K562 (cell line): ENCODE data around the gene PATJ. TPM values are rescaled to one million over a fixed set of nuclear protein-coding genes. Genes with fewer than 3 reads are reported as not detected.
"Not testable (repeated sequence)": the region's sequence is repeated elsewhere in the genome, so short reads cannot be mapped to it uniquely, and the experiment has no call there.

Source experiments
- ATAC-seq: fragments of 200-7000 bp; cut with Tn5 transposase; 3 replicates; pipeline ENCODE4 v1.9.1; 2020; ENCODE audit warnings: moderate library complexity
- BruUV-seq: library from RNA; stranded (reverse); fragments of 400-500 nt; replicated peaks from 2 replicates; lab custom pipeline; 2021; lab: Mats Ljungman, UMichigan
- CTCF ChIA-PET: fragments of 300-600 bp; formaldehyde crosslinking; extraction: SDS; loops from one replicate; lab custom pipeline; 2021; ENCODE audit warnings: low intra/inter-chr PET ratio; lab: Yijun Ruan, JAX
- POLR2A ChIA-PET: fragments of 300-600, 350-650 bp; sonication (Branson Sonifier 250); formaldehyde crosslinking; extraction: SDS; loops from one replicate; lab custom pipeline; 2021; ENCODE audit warnings: antibody characterized with exemption, inconsistent platforms; lab: Yijun Ruan, JAX
- DNase-seq, 4 experiments: peaks; one replicate each; pipeline versions ENCODE4 v3.0.0 to v3.0.0-alpha.2; 2011 to 2018; ENCODE audit warnings: low spot score in 3 of 4, mixed read lengths in 3 of 4; ENCODE audit errors: extremely low read depth in 1 of 4
- FAIRE-seq: peaks from 2 replicates; lab custom pipeline; 2011; peaks lifted over from hg19 to GRCh38; lab: Jason Lieb, UNC
- H2AFZ ChIP-seq: 2 replicates; pipeline ENCODE4 v1.6.0; 2011; ENCODE audit warnings: low read depth, low read length, control low read depth, inconsistent platforms
- H3K27ac ChIP-seq: fragments of 200-600 bp; 3 replicates; pipeline ENCODE4 v1.8.0; 2011; ENCODE audit warnings: low read depth, mild to moderate bottlenecking, control low read depth, inconsistent platforms, low read length, moderate library complexity, mixed read lengths; ENCODE audit errors: extremely low read depth
- H3K27me3 ChIP-seq, 2 experiments: fragments of 300-600 bp in 1 of 2; 2 replicates in 1 of 2; 3 replicates in 1 of 2; pipeline versions ENCODE4 v1.6.0 to v1.8.0; 2011; ENCODE audit warnings: inconsistent platforms in 2 of 2, low read length in 2 of 2, mild to moderate bottlenecking in 1 of 2, mixed read lengths in 1 of 2, moderate library complexity in 1 of 2; ENCODE audit not compliant: control insufficient read depth in 2 of 2, insufficient read depth in 2 of 2
- H3K36me3 ChIP-seq: fragments of 300-600 bp; 3 replicates; pipeline ENCODE4 v1.8.0; 2011; ENCODE audit warnings: mild to moderate bottlenecking, low read length, inconsistent platforms; ENCODE audit not compliant: control insufficient read depth, insufficient read depth
- H3K4me1 ChIP-seq, 2 experiments: fragments of 200-600 bp in 1 of 2; replicated peaks in 1 of 2; 2 replicates in 1 of 2; 3 replicates in 1 of 2; pipeline versions ENCODE4 v1.5.1 to v1.8.0; 2011; ENCODE audit warnings: inconsistent platforms in 2 of 2, low read length in 2 of 2, mild to moderate bottlenecking in 1 of 2, mixed read lengths in 1 of 2, moderate library complexity in 1 of 2; ENCODE audit not compliant: control insufficient read depth in 2 of 2, insufficient read depth in 2 of 2
- H3K4me2 ChIP-seq: 2 replicates; pipeline ENCODE4 v1.6.1; 2011; ENCODE audit warnings: low read length, control low read depth, inconsistent platforms, mixed read lengths; ENCODE audit not compliant: insufficient read depth
- H3K4me3 ChIP-seq: fragments of 200-600 bp; sonication (generic), shearing (Covaris generic); 2 replicates; pipeline ENCODE4 v1.5.1; 2016; ENCODE audit warnings: control low read depth, inconsistent platforms
- H3K79me2 ChIP-seq: fragments of 200-600 bp; 3 replicates; pipeline ENCODE4 v1.8.0; 2011; ENCODE audit warnings: low read length, inconsistent platforms; ENCODE audit not compliant: control insufficient read depth, insufficient read depth
- H3K9ac ChIP-seq, 2 experiments: 2 replicates each; pipeline versions ENCODE4 v1.6.0 to v1.6.1; 2011; ENCODE audit warnings: low read depth in 2 of 2, low read length in 2 of 2, control low read depth in 1 of 2, inconsistent platforms in 1 of 2, mild to moderate bottlenecking in 1 of 2, mixed read lengths in 1 of 2; ENCODE audit not compliant: insufficient read depth in 1 of 2
- H3K9me1 ChIP-seq: one replicate; pipeline ENCODE4 v1.6.0; 2011; ENCODE audit warnings: inconsistent platforms, mild to moderate bottlenecking, low read length, moderate library complexity; ENCODE audit not compliant: control insufficient read depth, insufficient read depth
- H3K9me3 ChIP-seq: replicated peaks from 2 replicates; pipeline ENCODE4 v1.5.1; 2011; ENCODE audit warnings: low read depth, low read length, inconsistent platforms; ENCODE audit not compliant: control insufficient read depth, insufficient read depth
- H4K20me1 ChIP-seq: replicated peaks from 2 replicates; pipeline ENCODE4 v1.6.1; 2011; ENCODE audit warnings: low read length, inconsistent platforms, mixed read lengths; ENCODE audit not compliant: control insufficient read depth, insufficient read depth
- BACH1 ChIP-seq: fragments of 200-800 bp; sonication (Bioruptor generic); IDR thresholded peaks from 2 replicates; pipeline ENCODE4 v1.6.1; 2016; ENCODE audit warnings: missing genetic modification characterization, missing compliant biosample characterization
- CEBPG ChIP-seq, 3 experiments: fragments of 200-800 bp in 1 of 3; sonication (Bioruptor generic) in 1 of 3; sonication (generic) in 1 of 3; formaldehyde crosslinking in 1 of 3; IDR thresholded peaks in 2 of 3; conservative IDR thresholded peaks in 1 of 3; 2 replicates each; pipeline versions ENCODE4 v1.6.1 to v1.8.0; 2016 to 2022; ENCODE audit warnings: missing compliant biosample characterization in 2 of 3, missing genetic modification characterization in 2 of 3, mild to moderate bottlenecking in 1 of 3, missing genetic modification reagents in 1 of 3
- DIDO1 ChIP-seq: fragments of 450-650 bp; IDR thresholded peaks from 2 replicates; pipeline ENCODE4 v1.6.1; 2016; ENCODE audit warnings: low read depth, missing biosample characterization, missing genetic modification characterization
- ESRRA ChIP-seq: fragments of 450-650 bp; IDR thresholded peaks from 2 replicates; pipeline ENCODE4 v1.6.1; 2014; ENCODE audit warnings: low read depth, mild to moderate bottlenecking, moderate library complexity, borderline replicate concordance
- FOSL1 ChIP-seq: fragments of 200-800 bp; sonication (Bioruptor generic); conservative IDR thresholded peaks from 2 replicates; pipeline ENCODE4 v1.6.1; 2016; ENCODE audit warnings: missing genetic modification characterization, missing compliant biosample characterization
- ILK ChIP-seq: fragments of 450-650 bp; IDR thresholded peaks from 2 replicates; pipeline ENCODE4 v1.6.1; 2016; ENCODE audit warnings: missing genetic modification characterization, low read depth, mild to moderate bottlenecking, missing compliant biosample characterization, moderate library complexity, borderline replicate concordance
- IRF9 ChIP-seq: fragments of 450-650 bp; IDR thresholded peaks from 2 replicates; pipeline ENCODE4 v1.6.1; 2016; ENCODE audit warnings: missing biosample characterization, missing genetic modification characterization
- NR2C1 ChIP-seq, 2 experiments: fragments of 450-650 bp; IDR thresholded peaks; 2 replicates each; pipeline ENCODE4 v1.6.1; 2017; ENCODE audit warnings: mild to moderate bottlenecking in 2 of 2, antibody characterized with exemption in 1 of 2, inconsistent platforms in 1 of 2, missing compliant biosample characterization in 1 of 2, missing genetic modification characterization in 1 of 2
- NR4A1 ChIP-seq, 2 experiments: fragments of 250-450 bp in 1 of 2; fragments of 450-650 bp in 1 of 2; sonication (Bioruptor Pico) in 1 of 2; IDR thresholded peaks; 2 replicates each; pipeline versions ENCODE4 v1.4.0 to v1.6.1; 2016 to 2020; ENCODE audit warnings: mild to moderate bottlenecking in 2 of 2, missing compliant biosample characterization in 1 of 2, missing genetic modification characterization in 1 of 2, moderate library complexity in 1 of 2
- SMAD4 ChIP-seq: fragments of 250-450 bp; sonication (Bioruptor Pico); conservative IDR thresholded peaks from 2 replicates; pipeline ENCODE4 v1.8.0; 2021; ENCODE audit warnings: inconsistent platforms, mild to moderate bottlenecking, moderate library complexity
- ZNF175 ChIP-seq: fragments of 200-800 bp; sonication (Bioruptor generic); IDR thresholded peaks from 2 replicates; pipeline ENCODE4 v1.6.1; 2016; ENCODE audit warnings: low read depth, mild to moderate bottlenecking, missing genetic modification characterization, missing compliant biosample characterization
- ZNF395 ChIP-seq: fragments of 200-800 bp; sonication (Bioruptor generic); IDR thresholded peaks from 2 replicates; pipeline ENCODE4 v1.6.1; 2017; ENCODE audit warnings: missing genetic modification characterization, missing compliant biosample characterization
- ZNF583 ChIP-seq: fragments of 250-450 bp; sonication (Bioruptor Pico); IDR thresholded peaks from 2 replicates; pipeline ENCODE4 v1.4.0; 2020
- ZNF584 ChIP-seq: fragments of 200-800 bp; sonication (Bioruptor generic); IDR thresholded peaks from 2 replicates; pipeline ENCODE4 v1.6.1; 2016; ENCODE audit warnings: low read depth, mild to moderate bottlenecking, missing genetic modification characterization, missing compliant biosample characterization
- WGBS: fragments of 100-300 bp; shearing (Covaris generic); methylation state at CpG from one replicate; pipeline ENCODE4 v1.1.6; 2016; ENCODE audit warnings: low coverage, mixed read lengths; ENCODE audit not compliant: insufficient coverage; ENCODE audit errors: missing lambda C conversion rate; 5-methylcytosine and 5-hydroxymethylcytosine counted together
- in situ Hi-C: fragments of 300-500 bp; cut with MboI; formaldehyde crosslinking; loops from 4 replicates; pipeline ENCODE4 v1.15.0; 2018; ENCODE audit warnings: inconsistent platforms, mixed read lengths
- intact Hi-C: fragments of 100-400 bp; cut with micrococcal nuclease; formaldehyde crosslinking; loops from 2 replicates; pipeline ENCODE4 v1.14.2; 2022
- polyA plus RNA-seq, 8 experiments: library from polyadenylated mRNA; depleted of rRNA in 4 of 8; stranded (reverse) in 5 of 8; unstranded in 3 of 8; fragments of >200 nt; fragmentation: Nextera tagmentation in 2 of 8; fragmentation: Illumina TruSeq in 1 of 8; extraction: Ambion mirVana in 2 of 8; extraction: Trizol in 1 of 8; gene quantifications; 2 replicates each; pipeline versions ENCODE4 v1.2.1 to v1.2.3, GENCODE V29; 2011 to 2014; ENCODE audit warnings: inconsistent platforms in 1 of 8, missing spikeins in 1 of 8
- total RNA-seq, 7 experiments: library from RNA; depleted of rRNA in 6 of 7; stranded (reverse); fragments of >200 nt in 6 of 7; fragmentation: Illumina TruSeq in 2 of 7; extraction: Trizol in 2 of 7; gene quantifications; 2 replicates each; pipeline versions ENCODE4 v1.2.1 to v1.2.3, GENCODE V29; 2011 to 2021; ENCODE audit warnings: low replicate concordance in 1 of 7
- TF ChIP-seq, protein P1 (sequence below), 3 experiments: fragments of 200-800 bp in 1 of 3; sonication (Bioruptor generic) in 1 of 3; sonication (generic) in 1 of 3; formaldehyde crosslinking in 1 of 3; IDR thresholded peaks; 2 replicates each; pipeline versions ENCODE4 v1.6.1 to v1.8.0; 2016 to 2022; ENCODE audit warnings: mild to moderate bottlenecking in 2 of 3, missing compliant biosample characterization in 2 of 3, missing genetic modification characterization in 2 of 3, missing genetic modification reagents in 1 of 3

Gene PATJ
- total and polyA plus RNA-seq, 9 of the 15 experiments (the other 6 are each of a cell fraction or from before 2014, with no cell fraction given): 0.22 TPM; not detected in 8

DNA sequence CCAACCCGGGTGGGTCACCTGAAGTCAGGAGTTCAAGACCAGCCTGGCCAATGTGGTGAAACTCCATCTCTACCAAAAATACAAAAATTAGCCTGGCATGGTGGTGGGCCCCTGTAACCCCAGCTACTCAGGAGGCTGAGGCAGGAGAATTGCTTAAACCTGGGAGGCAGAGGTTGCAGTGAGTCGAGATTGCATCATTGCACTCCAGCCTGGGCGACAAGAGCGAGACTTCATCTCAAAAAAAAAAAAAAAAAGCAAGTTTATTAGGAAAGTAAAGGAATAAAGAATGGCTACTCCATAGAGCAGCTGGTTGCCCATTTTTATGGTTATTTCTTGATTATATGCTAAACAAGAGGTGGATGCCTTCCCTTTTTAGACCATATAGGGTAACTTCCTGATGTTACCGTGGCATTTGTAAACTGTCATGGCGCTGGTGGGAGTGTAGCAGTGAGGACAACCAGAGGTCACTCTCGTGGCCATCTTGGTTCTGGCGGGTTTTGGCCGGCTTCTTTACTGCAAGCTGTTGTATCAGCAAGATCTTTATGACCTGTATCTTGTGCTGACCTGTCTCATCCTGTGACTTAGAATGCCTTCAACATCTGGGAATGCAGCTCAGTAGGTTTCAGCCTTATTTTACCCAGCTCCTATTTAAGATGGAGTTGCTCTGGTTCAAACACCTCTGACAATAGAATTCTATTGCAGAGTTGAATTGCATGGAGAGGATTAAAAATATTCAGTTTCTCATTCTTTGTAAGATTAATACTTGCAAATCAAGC lies 224.4 kb downstream of the PATJ start:
- POLR2A ChIA-PET: interaction anchor here (0.8 to 1.1 kb wide), 2 partner anchors 15 to 27 kb away, joined by 3 to 4 read pairs; no protein-coding TSS in a partner anchor
- CTCF ChIA-PET; TF ChIP-seq CEBPG (CRISPR knock-in tag; IDR thresholded peaks at IDR 0.05); NR4A1 (CRISPR knock-in tag; IDR thresholded peaks at IDR 0.05); NR2C1 (IDR thresholded peaks at IDR 0.05): not testable (repeated sequence)
- TF ChIP-seq CEBPG (tag; conservative IDR thresholded peaks at IDR 0.05 in 1 of 2, IDR thresholded peaks at IDR 0.05 in 1 of 2) (peak; percentile 34 to 49; a peak in 2 of 4 replicates), DIDO1 (tag) (0 out of 2 replicates have a peak, but pooled peaks have one; percentile 28), SMAD4 (CRISPR knock-in tag) (peak; percentile 63), ILK (peak; percentile 76), FOSL1 (tag) (peak; percentile 28; the same call in 1 of the 2 replicates), ZNF395 (CRISPR knock-in tag) (peak; percentile 86; the same call in 1 of the 2 replicates), ESRRA (peak; percentile 97), BACH1 (peak; percentile 75; the same call in 1 of the 2 replicates), ZNF583 (CRISPR knock-in tag) (peak; percentile 71; the same call in 1 of the 2 replicates), NR4A1 (tag; IDR thresholded peaks at IDR 0.05) (peak; percentile 82), ZNF584 (CRISPR knock-in tag) (peak; percentile 92), IRF9 (peak; percentile 73), ZNF175 (peak; percentile 97), NR2C1 (tag; IDR thresholded peaks at IDR 0.05) (peak; percentile 69)
- TF ChIP-seq, protein P1, sequence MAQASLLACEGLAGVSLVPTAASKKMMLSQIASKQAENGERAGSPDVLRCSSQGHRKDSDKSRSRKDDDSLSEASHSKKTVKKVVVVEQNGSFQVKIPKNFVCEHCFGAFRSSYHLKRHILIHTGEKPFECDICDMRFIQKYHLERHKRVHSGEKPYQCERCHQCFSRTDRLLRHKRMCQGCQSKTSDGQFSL (CRISPR knock-in tag; IDR thresholded peaks at IDR 0.05): not testable (repeated sequence)
- TF ChIP-seq, protein P1 (tag; IDR thresholded peaks at IDR 0.05): peak in 1 of 2 experiments; percentile 89; a peak in 2 of 4 replicates

More for the DNA sequence above, 224.4 kb downstream of the PATJ start:
- intact Hi-C loops, H3K4me2 ChIP-seq, H3K9me1 ChIP-seq, in situ Hi-C loops, H3K4me3 ChIP-seq, BruUV-seq, H3K79me2 ChIP-seq, H3K4me1 ChIP-seq, FAIRE-seq, H3K9me3 ChIP-seq, H3K27ac ChIP-seq, H3K27me3 ChIP-seq, H4K20me1 ChIP-seq, H3K9ac ChIP-seq, H3K36me3 ChIP-seq: not testable (repeated sequence)
- peak; percentile 47; the same call in 1 of the 3 replicates for ATAC-seq
- WGBS: 8% methylated on average over 6 of the region's 9 CpGs
- DNase-seq: peak in 1 of 4 experiments; percentile 12
- peak overlapping the region; percentile 50; the same call in 1 of the 2 replicates for H2AFZ ChIP-seq
